Retinal pigment epithelial cell (primary cell): ENCODE data around the gene ZNF304.
"Not testable (repeated sequence)": the region's sequence is repeated elsewhere in the genome, so short reads cannot be mapped to it uniquely, and the experiment has no call there.

Source experiments
- DNase-seq: peaks from one replicate; pipeline ENCODE4 v3.0.0-alpha.2; 2010; ENCODE audit warnings: low read depth
- H3K4me3 ChIP-seq: 2 replicates; pipeline ENCODE4 v1.5.1; 2011; ENCODE audit warnings: mild to moderate bottlenecking, low read length, control low read depth, moderate library complexity
- TF ChIP-seq, protein P1 (sequence below): conservative IDR thresholded peaks from 2 replicates; pipeline ENCODE4 v1.5.1; 2011; ENCODE audit warnings: low read depth, low read length, control low read depth, inconsistent platforms

Gene ZNF304

DNA sequence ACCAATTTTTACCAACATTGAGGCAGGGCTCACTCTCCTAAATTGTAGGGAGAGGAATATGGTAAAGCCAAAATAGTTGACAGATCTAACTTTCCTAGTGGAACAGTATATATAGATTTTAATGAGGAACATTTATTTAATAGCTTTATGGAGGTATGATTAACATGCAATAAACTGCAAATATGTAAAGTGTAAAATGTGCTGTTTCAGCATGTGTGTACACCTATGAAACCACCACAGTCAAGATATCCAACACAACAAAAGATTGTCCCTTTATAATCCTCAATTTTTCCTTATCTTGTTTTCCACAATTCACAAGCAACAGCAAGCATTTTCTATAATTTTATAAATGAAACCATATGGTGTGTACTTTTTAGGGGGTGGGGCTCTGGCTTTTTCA lies 8.2 kb downstream of the ZNF304 start:
- DNase-seq: no peak
- no peak overlapping the region for H3K4me3 ChIP-seq
- TF ChIP-seq, protein P1, sequence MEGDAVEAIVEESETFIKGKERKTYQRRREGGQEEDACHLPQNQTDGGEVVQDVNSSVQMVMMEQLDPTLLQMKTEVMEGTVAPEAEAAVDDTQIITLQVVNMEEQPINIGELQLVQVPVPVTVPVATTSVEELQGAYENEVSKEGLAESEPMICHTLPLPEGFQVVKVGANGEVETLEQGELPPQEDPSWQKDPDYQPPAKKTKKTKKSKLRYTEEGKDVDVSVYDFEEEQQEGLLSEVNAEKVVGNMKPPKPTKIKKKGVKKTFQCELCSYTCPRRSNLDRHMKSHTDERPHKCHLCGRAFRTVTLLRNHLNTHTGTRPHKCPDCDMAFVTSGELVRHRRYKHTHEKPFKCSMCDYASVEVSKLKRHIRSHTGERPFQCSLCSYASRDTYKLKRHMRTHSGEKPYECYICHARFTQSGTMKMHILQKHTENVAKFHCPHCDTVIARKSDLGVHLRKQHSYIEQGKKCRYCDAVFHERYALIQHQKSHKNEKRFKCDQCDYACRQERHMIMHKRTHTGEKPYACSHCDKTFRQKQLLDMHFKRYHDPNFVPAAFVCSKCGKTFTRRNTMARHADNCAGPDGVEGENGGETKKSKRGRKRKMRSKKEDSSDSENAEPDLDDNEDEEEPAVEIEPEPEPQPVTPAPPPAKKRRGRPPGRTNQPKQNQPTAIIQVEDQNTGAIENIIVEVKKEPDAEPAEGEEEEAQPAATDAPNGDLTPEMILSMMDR: no peak

GRCh38 chr19:57362419-57362818 lies 11.3 kb downstream of the ZNF304 start:
- no peak for DNase-seq
- peak overlapping the region; percentile 82 for H3K4me3 ChIP-seq
- TF ChIP-seq, protein P1: no peak

DNA sequence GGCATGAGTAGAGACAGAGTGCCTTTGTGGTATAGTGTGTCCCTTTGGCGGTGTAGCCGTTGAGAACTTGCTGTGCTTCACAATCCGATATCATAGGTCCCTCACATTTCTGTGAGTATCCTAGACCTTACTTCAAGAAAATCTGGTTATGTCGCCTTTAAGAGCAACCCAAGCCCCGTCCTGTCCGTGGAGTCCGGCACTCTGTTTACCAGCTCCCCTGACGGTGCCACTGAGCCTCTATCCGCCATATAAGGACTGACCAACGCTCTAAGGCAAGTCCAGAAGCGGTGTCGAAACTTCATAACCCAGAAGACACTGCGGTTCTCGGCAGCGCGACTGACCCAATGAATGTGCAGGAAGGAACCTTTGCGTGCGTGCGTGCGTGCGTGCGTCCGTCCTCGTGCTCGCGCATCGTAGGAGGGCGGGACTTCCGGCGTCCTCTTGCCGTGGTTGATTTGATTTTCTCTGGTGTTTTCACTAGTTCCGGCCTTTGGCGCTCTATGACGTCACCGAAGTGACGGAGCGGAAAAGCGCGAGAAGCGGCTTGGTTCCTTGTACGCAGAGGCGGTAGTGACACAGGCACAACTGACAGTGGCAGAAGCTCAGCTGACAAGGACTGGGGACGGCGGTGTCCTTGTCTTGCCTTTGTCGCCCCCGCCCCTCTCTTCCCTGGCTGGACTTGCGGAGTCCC lies 12.1 kb downstream of the ZNF304 start, which contains the start of the genes TRAPPC2B and ZNF547:
Gene TRAPPC2B, plus strand, starts transcription at position 555 of the 691 bp plus-strand sequence. CDS start 1,283 bp downstream, outside the sequence.
Gene ZNF547, plus strand, starts transcription at position 555 of the 691 bp plus-strand sequence. CDS start 5,005 bp downstream, outside the sequence.
- peak within 1 kb of the TSS; percentile 82 for H3K4me3 ChIP-seq
- DNase-seq: peak; percentile 97
- TF ChIP-seq, protein P1: no peak

DNA sequence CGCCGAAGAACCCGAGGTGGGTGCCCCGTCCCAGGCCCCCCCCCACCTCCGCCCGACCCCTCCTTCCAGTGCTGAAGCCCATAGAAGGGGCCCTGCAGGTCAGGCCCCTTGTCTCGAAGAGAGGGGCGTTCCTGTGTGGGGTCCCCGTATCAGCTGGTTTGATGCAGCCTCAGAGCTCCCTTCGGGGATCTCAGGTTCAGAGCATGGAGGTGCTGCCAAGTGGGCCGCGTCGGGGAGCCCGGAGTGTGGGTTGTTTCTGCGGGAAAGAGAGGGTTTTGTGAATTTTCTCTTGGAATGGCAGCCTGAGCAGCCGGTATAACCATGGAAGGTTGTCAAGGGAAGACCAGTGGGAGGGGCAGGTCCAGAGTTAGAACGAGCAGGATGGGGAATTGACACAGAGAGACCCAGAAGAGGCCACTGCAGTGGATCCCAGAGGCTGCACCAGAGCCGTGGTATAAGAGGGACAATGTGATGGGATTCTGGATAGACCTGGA lies 12.7 kb downstream of the ZNF304 start:
- TF ChIP-seq, protein P1: no peak
- peak overlapping the region; percentile 82 for H3K4me3 ChIP-seq
- no peak for DNase-seq

- no peak overlapping the region for H3K4me3 ChIP-seq
- DNase-seq: no peak
- TF ChIP-seq, protein P1: no peak
Observed at GRCh38 chr19:57366776-57367175, 15.7 kb downstream of the ZNF304 start.

GRCh38 chr19:57374179-57374578 lies 23.1 kb downstream of the ZNF304 start:
- H3K4me3 ChIP-seq: no peak overlapping the region
- no peak for DNase-seq
- TF ChIP-seq, protein P1: no peak

GRCh38 chr19:57374647-57375046 lies 23.6 kb downstream of the ZNF304 start:
- H3K4me3 ChIP-seq: not testable (repeated sequence)

More at GRCh38 chr19:57374647-57375046, 23.6 kb downstream of the ZNF304 start:
- DNase-seq: not testable (repeated sequence)
